GM18858 (cell line): ENCODE data around the gene PLEKHM2.
A peak's percentile ranks its signal among the peaks of the same experiment; 100 is the strongest.
"Not testable (repeated sequence)": the region's sequence is repeated elsewhere in the genome, so short reads cannot be mapped to it uniquely, and the experiment has no call there.

Experiments used
- ATAC-seq: cut with Tn5 transposase; IDR thresholded peaks from one replicate; pipeline ENCODE4 v1.9.1; 2021; ENCODE audit not compliant: unreplicated experiment

Gene PLEKHM2

DNA sequence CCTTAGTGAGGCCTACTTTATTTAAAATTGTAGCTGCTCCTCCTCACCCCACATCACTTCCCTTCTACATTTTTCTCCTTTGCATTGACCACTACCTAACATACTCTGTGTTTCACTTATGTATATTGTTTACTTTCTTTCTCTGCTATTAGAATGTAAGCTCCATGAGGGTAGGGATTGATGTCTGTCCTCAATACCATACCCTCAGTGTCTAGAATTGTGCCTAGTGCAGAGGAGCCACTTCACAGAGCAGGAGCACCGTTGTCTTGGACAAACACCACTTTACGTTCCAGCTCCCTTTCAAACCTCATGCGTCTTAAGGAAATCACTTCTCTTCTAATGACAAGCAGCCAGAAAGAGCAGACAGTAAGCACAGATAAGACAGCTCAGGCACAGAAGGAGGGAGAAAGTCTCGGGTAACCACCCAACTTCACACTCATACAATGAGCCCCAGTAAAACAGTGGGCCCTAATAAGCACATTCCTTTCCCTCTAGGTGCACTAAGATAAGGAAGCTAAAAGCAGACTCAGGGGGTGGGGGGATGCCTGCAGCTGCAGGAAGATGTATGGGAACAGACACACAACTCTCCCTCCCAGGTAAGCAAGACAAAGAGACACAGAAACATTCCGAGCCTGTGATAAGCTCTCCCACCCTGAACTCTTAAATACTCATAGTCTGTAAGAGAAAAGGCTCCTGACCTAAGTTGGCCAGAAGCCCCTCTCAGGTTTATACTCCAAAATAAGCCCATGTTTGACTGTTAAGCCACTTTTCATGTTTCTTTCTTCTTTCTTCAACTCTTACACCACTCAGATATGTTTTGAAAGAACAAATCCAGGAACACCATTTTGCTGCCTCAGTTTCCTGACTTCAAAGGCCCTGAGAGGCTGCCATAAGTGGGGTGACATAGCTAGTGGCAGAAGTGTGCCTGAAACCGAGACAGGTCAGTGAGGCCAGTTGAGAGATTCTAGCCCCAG is 7.1 kb upstream of the PLEKHM2 start:
- ATAC-seq = no peak

DNA sequence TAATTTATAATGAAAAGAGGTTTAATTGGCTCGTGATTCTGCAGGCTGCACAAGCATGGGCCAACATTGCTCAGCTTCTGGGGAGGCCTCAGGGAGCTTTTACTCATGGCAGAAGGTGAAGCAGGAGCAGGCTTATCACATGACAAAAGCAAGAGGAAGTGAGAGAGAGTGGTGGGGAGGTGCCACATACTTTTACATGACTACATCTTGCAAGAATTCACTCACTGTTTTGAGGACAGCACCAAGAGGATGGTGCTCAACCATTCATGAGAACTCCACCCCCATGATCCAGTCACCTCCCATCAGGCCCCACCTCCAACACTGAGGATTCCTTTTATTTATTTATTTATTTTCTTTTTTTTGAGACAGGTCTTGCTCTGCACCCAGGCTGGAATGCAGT is 5.5 kb upstream of the PLEKHM2 start:
- no peak for ATAC-seq

DNA sequence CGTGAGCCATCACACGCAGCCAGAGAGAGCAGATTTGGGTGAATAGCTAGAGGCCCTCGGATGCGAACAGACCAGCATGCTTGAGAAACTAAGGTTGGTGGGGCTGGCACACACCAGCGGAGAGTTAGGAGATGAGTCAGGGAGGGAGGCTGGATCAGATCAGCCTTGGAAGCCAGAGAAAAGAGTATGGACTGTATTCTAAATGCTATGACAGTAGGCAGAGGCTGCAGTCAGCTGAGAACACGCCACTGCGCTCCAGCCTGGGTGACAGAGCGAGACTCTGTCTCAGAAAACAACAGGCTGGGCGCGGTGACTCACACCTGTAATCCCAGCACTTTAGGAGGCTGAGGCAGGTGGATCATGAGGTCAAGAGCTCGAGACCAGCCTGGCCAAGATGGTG is 4.0 kb upstream of the PLEKHM2 start:
- ATAC-seq = no peak

DNA sequence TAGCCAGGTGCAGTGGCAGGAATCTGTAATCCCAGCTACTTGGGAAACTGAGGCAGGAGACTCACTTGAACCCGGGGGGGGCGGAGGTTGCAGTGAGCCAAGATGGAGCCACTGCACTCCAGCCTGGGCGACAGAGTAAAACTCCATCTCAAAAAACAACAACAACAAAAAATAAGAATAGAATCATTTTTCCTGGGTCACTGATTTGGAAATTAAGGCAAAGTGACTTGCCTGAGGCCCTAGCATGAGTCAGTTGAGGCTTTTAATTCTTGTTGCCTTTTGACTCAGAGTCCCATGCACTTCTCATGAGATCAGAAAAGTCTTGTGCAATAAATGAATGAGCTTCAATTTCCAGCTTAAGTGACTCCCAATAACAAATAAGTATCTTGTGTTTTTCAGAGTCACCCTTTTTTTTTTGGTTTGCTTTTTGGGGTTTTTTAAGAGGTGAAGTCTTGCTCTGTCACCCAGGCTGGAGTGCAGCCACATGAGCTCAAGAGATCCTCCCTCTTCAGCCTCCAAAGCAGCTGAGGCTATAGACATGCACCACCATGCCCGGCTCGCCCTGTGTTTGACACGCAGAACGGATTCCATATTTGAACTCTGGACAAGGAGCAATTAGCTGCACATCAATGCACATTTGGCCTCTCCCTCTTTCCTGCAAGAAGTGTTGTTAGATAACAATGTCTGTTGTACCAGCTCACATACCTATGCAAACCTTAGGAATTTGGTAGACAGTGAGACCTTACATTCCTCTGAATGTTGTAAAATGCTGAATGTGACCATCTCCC is 3.4 kb upstream of the PLEKHM2 start:
- ATAC-seq = no peak

DNA sequence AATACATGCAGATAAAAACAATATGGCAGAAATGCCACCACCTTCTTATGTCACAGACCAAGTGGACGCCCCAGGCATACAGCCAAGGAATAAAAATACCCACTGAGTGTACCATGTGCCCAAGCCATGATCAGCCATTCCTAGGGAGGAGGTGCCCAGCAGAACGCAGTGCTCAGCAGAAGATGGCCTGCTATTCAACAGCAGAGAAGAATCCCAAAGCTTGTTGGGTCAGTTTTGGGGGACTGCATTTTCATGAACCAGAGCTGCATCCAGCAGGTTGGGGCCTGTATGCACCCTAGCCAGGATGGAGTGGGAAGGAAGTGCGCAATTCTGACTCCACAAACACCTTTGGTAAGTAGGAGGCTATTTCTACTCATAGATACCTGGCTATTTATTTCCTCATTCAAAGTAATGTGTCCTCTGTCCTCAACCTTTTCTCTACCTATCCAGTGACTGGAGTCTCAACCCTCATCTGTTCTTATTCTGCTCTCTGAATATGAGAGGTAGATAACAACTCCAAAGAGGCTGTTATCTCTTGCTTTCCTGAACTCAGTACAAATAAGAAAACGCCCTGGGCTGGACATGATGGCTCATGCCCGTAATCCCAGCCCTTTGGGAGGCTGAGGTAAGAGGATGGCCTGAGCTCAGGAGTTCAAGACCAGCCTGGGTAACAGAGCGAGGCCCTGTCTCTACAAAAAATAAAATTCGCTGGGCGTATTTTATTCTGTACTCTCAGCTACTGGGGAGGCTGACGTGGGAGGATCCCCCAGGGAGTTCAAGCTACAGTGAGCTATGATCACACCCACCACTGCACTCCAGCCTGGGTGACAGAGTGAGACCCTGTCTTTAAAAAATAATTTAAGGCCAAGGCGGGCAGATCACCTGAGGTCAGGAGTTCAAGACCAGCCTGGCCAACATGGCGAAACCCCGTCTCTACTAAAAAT is 2.5 kb upstream of the PLEKHM2 start:
- ATAC-seq = no peak

DNA sequence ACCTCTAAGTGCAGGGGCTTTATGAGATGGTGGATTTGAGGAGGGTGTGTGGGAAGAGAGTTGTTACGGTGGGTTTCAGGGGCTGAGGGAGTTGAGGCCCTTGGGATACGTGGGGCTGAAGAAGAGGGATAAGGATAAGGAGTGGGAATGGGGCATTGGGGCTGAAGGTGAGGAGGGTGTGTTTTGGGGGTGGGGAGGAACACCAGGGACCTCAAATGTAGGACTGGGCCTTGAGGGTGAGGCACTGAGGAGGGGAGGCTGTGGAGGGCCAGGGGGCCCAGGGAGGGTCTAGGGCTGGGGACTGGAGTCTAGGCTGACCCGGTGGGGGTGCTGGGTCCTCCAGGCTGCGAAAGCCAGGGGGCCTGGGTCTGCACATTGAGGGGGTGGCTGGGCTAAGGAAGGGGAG is 1.2 kb upstream of the PLEKHM2 start:
- ATAC-seq = no peak

DNA sequence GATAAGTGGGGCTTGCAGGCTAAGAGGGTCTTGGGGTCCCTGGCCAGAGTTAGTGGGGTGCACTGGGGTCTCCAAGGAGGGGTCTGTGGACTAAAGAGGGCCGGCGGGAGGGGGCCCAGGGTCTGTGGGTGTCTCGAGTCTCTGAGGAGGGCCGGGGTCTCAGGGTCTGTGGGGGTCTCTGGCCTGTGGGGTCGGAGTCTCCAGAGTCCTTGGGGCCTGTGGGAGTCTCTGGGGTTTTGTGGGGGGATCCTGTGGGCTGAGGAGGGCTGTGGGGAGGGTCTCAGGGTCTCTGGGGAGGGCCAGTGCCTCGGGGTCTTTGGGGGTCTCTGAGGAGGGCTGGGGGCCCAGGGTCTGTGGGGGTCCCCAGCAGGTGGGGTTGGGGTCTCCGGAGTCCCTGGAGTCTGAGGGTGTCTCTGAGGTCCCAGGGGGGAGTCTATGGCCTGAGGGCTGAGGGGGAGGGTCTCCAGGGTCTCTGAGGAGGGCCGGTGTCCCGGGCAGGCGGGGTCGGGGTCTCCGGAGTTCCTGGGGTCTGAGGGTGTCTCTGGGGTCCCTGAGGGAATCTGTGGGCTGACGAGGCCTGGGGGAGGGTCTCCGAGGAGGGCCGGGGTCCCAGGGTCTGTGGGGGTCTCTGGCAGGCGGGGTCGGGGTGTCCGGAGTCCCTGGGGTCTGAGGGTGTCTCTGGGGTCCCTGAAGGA is 628 bp upstream of the PLEKHM2 start:
- no peak for ATAC-seq

DNA sequence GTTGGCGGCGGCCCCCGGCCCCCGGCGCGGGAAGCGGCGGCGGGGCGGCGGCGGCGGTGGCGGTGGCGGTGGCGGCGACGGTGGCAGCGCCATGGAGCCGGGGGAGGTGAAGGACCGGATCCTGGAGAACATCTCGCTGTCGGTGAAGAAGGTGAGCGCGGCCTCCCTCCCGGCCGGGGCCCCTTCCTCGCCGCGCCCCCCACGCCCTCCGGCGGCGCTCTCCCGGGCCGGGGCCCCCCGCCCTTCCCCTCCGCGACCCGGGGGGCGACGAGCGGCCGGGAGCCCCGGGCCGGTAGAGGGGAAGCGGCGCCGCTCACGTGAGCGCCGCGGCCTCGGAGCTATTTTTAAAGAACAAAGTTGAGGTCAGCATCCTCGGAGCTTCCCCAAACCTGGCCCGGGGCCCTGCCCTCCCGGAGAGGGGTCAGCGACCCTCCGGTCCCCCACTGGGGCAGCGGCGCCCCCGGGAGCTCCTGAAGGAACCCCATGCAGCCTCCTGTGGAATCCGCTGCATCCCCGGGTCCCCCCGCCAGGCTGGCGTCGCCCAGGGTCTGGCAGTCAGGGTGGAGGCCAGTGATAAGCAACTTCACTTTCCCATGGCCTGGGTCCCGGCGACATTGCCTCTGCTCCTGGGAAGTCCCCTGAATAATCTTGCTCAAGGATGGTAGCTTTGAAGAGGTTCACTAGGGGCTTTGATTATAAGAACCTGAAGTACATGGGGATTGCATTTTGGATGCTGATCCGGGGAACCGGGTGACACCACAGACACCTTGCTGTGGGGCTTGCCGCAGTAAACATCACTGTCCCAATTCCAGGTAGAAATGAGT is 560 bp downstream of the PLEKHM2 start:
- no peak for ATAC-seq

DNA sequence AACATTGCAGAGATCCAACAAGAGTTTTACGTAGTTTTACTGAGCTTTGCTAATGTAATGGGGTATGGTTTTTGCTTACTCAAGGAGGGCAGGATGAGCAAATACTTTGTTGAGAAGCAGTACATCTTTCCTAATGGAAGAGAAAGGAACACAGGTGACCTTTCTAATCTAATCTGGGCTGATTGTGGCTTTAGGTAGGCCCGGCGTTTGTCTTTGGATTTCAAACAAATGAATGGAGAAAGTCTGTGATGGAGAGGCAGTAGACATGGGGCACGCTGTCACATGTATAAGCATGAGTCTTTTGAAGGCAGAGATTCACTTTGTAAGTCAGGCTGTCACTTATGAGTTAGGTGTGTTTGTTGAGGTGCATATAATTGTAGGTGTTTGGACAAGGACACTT is 1.7 kb downstream of the PLEKHM2 start:
- no peak for ATAC-seq

DNA sequence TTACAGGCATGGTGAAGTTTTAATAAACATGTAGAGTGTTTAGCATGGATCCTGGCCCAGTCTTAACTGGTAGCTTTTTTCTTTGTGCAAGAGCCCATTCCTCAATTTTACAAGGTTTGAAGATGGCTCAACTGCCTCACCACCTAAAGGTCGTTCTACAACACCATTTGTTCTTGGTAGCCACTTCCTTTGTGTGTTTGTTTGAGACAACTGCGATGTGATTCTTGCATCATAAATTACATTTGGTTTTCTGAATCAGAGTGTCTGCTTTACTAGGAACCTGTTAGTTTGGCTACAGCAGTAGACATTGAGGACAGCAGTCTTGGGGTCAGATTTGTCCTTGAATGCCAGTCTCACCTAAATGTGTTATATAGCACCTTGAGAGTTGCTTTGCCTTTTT is 3.3 kb downstream of the PLEKHM2 start:
- ATAC-seq = no peak

DNA sequence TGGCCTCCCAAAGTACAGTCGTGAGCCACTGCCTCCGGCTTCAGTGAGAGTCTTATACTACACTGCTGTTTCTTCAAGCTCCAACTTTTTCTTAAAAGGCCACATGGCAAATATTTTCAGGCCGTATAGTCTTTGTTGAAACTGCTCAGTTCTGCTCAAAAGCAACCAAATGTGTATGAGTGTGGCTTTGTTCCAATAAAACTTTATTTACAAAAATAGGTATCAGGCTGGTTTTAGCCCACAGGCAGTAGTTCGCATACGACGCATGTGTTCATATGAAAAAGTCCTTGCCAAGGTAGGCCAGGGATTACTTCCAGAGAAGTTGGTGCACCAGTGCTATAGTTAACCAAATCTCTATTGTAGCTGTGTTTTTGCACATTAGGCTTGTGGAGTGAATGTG is 6.2 kb downstream of the PLEKHM2 start:
- no peak for ATAC-seq

DNA sequence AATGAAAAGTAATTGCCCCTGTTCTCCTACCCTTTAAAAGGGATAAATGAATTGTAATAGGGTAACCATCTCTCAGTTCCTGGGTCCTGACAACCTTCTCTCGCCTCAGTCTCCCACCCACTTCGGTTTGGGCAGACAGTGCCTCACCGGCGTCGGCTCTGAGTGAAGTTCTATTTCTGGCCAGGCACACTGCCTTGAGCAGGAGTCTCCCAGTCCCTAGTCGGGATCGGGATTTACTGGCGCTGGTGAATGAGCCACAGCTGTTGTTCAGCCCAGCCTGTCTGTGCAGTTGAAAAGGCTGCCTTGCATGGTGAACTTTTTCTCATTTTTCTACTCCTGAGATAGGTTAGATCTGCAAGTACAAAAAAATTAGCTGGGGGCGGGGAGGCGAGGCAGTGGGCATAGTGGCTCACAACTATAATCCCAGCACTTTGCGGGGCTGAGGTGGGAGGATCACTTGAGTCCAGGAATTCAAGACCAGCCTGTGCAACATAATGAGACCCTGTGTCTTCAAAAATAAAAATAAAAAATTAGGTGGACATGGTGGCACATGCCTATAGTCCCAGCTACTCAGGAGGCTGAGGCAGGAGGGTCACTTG is 7.4 kb downstream of the PLEKHM2 start:
- ATAC-seq = no peak

DNA sequence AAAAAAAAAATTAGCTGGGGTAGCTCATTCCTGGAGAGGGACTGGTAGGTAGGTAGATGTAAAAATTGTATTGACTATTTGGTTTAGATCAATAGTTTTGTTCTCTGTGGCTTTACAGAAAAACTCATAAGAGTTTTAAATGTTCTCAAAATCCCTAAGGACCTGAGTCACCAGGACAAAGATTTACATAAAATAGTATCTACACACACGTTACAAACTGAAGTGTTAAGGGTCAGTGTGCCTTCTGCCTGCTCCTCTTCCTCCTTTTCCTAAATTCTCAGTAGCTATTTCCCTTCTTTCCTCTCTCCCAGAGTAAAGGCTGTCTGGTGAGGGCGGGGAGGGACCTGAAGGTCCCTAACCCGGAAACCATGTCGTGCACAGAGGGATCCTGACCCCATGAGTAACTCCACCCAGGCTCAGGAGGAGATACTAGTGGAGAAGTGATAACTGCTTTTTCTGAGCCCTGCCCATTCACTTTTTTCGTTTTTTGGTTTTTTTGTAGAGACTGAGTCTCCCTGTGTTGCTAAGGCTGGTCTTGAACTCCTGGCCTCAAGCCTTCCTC is 8.1 kb downstream of the PLEKHM2 start:
- ATAC-seq = no peak

DNA sequence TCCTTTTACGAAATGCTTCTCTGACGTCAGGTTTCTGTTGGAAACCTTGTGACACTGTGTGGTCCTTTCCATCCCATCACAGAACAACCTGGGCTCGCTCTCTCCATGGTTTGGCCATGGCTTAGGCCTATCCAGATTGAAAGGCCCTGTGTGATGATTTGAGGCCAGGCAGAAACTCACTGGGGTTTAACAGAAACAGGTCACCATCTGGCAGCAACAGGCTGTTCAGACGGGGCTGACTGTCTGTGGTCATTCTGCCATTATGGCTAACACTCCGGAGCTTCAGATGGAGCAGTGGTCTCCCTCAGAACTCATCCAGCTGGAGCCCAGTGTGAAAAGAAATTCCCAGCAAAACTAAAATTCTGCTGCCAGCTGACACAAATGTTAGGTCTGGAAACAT is 9.3 kb downstream of the PLEKHM2 start:
- ATAC-seq = no peak

DNA sequence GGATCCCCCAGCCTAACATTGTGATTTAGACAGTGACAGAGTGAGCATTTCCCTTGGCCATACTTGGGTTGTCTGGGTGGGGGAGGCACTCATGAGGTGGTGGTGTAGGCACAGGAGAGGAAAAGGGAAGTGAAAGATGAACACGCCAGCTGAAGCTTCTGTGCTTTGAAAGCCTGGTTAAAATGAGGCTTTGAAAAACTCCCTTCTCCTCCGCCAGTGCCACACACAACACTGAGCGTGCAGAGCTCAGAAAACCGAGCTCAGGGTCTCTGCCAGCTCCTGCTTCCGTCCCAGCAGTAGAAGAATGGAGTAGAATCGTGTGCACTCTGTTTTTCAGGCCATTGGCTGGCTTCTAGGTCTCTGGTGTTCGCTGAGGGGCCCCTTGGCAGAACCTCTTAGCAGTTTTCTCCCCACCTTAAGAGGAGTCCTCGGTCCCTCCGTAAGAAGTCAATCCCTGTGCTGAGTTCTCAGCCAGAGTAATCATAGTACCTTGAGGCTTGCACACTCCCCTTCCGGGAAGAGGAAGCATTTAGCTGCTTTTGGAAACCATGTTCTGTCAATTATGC is 12.9 kb downstream of the PLEKHM2 start:
- ATAC-seq = peak; percentile 71

DNA sequence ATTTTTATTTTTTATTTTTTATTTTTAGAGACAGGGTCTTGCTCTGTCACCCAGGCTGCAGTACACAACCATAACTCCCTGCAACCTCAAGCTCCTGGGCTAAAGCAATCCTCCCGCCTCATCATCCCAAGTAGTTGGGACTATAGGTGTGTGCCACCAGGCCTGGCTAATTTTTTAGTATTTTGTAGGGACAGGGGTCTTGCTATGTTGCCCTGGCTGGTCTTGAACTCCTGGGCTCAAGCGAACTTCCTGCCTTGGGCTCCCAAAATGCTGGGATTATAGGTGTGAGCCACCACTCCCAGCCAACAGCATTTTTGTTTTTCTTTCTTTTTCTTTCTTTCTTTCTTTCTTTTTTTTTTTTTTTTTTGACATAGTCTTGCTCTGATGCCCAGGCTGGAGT is 14.1 kb downstream of the PLEKHM2 start:
- ATAC-seq = no peak

DNA sequence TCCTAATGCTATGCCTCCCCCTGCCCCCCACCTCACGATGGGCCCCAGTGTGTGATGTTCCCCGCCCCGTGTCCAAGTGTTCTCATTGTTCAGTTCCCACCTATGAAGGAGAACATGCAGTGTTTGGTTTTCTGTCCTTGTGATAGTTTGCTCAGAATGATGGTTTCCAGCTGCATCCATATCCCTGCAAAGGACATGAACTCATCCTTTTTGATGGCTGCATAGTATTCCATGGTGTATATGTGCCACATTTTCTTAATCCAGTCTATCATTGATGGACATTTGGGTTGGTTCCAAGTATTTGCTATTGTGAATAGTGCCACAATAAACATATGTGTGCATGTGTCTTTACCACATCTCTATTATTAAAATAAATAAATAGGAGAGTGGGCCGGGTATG is 15.2 kb downstream of the PLEKHM2 start:
- not testable (repeated sequence) for ATAC-seq

DNA sequence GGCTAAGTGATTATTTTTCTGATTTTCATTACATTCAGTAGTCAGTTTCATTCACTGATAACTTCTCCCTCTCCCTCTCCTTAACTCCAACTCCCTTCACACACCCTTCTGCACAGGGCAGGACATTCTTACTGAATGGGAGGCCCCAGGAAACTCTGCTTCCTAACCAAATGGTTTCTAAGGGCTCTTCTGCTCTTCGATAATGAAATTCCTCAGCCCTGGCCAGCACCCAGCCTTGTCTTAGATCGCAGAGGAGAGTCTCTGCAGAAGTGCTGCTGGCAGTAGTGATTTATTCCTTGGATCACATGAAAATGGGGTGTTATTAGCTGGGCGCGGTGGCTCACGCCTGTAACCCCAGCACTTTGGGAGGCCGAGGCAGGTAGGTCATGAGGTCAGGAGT is 16.4 kb downstream of the PLEKHM2 start:
- ATAC-seq = no peak

DNA sequence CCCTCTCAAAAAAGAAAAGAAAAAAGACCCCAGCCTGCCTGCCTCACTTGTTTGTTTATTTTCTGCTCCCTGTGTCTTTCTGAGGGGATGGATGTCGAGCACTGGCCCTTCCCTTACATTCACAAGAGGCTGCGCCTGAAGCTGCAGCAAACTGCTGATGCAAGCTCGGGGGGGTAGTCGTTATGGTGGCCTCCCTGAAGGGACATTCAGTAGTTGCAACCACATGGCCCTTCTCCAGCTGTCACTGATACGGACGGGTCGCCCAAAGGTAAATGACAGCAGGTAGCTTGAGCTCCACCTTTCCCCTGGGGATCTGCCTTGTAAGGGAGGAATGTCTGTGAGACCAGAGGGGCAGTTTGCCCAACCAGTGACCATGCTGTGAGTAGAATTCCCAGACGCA is 17.7 kb downstream of the PLEKHM2 start:
- no peak for ATAC-seq
